Measurements from ENCODE around the gene TESMIN. TPM values are rescaled to one million over a fixed set of nuclear protein-coding genes. Genes with fewer than 3 reads are reported as not detected.

TESMIN gene
- total RNA-seq, 2 experiments from 2014 or later, result 3.4 to 4.9 TPM

DNA sequence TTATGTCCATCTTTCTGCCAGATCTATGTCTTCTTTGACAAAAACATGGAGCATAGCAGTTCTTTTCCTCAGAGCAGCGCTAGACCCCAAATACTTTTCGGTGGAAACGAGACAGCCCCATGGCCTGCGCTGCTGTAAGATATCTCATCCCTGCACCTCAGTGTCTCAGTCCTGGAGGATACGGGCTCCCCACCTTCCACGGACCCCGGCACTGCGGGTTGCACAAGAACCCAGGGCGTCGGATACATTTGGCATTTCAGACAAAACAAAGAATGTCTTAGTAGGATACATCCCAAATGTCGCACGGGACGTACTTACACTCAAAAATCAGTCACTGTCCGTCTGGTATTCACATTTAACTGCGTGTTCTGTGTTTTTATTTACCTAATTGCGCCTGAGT is 76.9 kb downstream of the TESMIN start:
- intact Hi-C loops (cut with micrococcal nuclease), result no loop called here
- Mint-ChIP-seq H3K36me3 (ENCODE audit: low read depth) (no peaks in the 10 kb centered on the region), H3K4me3 (no peak overlapping the region), H3K27me3 (peaks cover 2% of the 10 kb centered on the region), H3K9me3 (no peaks in the 10 kb centered on the region), H3K27ac (no peak overlapping the region), H3K4me1 (ENCODE audit: low read depth) (no peaks in the 10 kb centered on the region)
- ChIA-PET POLR2A (no interaction called here), CTCF (interaction anchor here (2.4 kb wide), 1 partner anchor 123 kb away, joined by 7 read pairs; no protein-coding TSS in a partner anchor)
- TF ChIP-seq, protein P1, sequence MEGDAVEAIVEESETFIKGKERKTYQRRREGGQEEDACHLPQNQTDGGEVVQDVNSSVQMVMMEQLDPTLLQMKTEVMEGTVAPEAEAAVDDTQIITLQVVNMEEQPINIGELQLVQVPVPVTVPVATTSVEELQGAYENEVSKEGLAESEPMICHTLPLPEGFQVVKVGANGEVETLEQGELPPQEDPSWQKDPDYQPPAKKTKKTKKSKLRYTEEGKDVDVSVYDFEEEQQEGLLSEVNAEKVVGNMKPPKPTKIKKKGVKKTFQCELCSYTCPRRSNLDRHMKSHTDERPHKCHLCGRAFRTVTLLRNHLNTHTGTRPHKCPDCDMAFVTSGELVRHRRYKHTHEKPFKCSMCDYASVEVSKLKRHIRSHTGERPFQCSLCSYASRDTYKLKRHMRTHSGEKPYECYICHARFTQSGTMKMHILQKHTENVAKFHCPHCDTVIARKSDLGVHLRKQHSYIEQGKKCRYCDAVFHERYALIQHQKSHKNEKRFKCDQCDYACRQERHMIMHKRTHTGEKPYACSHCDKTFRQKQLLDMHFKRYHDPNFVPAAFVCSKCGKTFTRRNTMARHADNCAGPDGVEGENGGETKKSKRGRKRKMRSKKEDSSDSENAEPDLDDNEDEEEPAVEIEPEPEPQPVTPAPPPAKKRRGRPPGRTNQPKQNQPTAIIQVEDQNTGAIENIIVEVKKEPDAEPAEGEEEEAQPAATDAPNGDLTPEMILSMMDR (IDR thresholded peaks at IDR 0.05), result no peak
- DNase-seq (no peak), ATAC-seq (no peak)

DNA sequence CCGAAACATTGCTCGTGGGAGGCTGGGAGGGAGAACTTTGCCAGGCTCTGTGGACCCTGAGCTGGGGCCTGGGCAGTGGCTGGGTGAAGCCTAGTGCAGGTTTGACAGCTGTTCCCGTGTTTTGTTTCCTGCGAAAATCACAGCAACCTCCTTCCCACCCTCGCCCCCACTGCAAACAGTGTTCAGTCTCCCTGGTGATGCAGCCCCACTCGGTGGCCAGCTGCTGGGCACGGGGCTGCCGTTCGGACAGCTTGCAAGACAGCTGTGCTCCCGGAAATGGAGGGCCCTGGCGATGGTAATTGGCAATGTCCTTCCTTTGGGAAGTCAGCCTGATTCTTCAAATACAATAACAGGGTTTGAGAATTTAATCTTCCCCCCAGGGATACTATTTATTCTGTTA is 77.3 kb downstream of the TESMIN start:
- intact Hi-C loops (cut with micrococcal nuclease), result no loop called here
- Mint-ChIP-seq H3K4me3 (no peak overlapping the region), H3K27ac (no peak overlapping the region), H3K27me3 (peaks cover 2% of the 10 kb centered on the region), H3K9me3 (no peaks in the 10 kb centered on the region), H3K36me3 (ENCODE audit: low read depth) (no peaks in the 10 kb centered on the region), H3K4me1 (ENCODE audit: low read depth) (no peaks in the 10 kb centered on the region)
- ChIA-PET CTCF (interaction anchor here (1.3 to 2.4 kb wide), 2 partner anchors 124 to 195 kb away, joined by 3 to 7 read pairs; no protein-coding TSS in a partner anchor), POLR2A (interaction anchor here (0.5 kb wide), 1 partner anchor 194 kb away, joined by 3 read pairs; no protein-coding TSS in a partner anchor)
- DNase-seq (no peak), ATAC-seq (no peak)
- TF ChIP-seq, protein P1 (IDR thresholded peaks at IDR 0.05), result no peak

GRCh38 chr11:68673306-68673945 is 77.9 kb downstream of the TESMIN start:
- H3K27me3 Mint-ChIP-seq, result peaks cover 2% of the 10 kb centered on the region
- ATAC-seq (no peak), DNase-seq (no peak)
- ChIA-PET CTCF (interaction anchor here (1.3 to 2.4 kb wide), 2 partner anchors 124 to 196 kb away, joined by 3 to 7 read pairs; no protein-coding TSS in a partner anchor), POLR2A (interaction anchor here (0.5 kb wide), 1 partner anchor 193 kb away, joined by 3 read pairs; no protein-coding TSS in a partner anchor)
- intact Hi-C loops (cut with micrococcal nuclease), result no loop called here
- H3K4me1 Mint-ChIP-seq (ENCODE audit: low read depth), result no peaks in the 10 kb centered on the region
- TF ChIP-seq, protein P1 (IDR thresholded peaks at IDR 0.05), result no peak
- no peak overlapping the region for H3K4me3 Mint-ChIP-seq
- H3K36me3 Mint-ChIP-seq (ENCODE audit: low read depth), result no peaks in the 10 kb centered on the region
- H3K27ac Mint-ChIP-seq, result no peak overlapping the region
- no peaks in the 10 kb centered on the region for H3K9me3 Mint-ChIP-seq

DNA sequence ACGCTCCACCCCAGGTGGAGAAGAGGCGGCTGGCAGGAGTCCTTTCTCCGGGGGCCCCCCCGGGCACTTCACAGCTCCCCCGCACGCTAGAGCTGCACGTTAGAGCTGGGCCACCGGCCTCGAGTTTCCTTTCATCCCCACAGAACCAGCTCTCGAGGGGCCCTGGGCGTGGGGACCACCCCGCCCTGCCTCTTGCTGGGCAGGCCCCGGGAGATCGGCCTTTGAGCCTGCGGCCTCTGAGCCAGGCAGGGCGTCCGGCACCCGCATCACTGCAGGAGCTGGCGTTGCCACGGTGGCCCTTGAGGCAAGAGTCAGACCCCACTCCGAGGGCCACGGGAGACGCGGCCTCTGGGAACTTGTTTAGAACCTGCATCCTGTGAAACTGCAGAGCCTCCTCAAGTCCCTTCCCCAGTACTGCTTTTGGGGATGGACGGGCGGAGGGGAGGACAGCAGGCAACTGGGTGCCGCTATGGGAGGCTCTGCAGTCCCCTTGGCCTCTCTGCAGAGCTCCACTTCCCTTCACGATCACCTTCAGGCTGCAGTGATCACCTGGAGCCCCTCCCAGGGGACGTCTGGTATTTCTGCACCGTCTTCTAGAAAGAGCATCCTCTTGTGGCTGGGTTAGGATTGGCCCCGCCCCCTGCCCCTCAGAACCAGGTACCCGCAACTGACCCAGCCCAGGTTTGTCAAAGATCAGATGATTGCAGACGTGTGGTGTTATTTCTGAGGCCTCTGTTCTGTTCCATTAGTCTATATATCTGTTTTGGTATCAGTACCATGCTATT is 80.9 kb downstream of the TESMIN start:
- no peaks in the 10 kb centered on the region for H3K4me1 Mint-ChIP-seq (ENCODE audit: low read depth)
- ChIA-PET CTCF (no interaction called here), POLR2A (no interaction called here)
- no peaks in the 10 kb centered on the region for H3K36me3 Mint-ChIP-seq (ENCODE audit: low read depth)
- no peaks in the 10 kb centered on the region for H3K9me3 Mint-ChIP-seq
- peaks cover 4% of the 10 kb centered on the region for H3K27me3 Mint-ChIP-seq
- no peak overlapping the region for H3K4me3 Mint-ChIP-seq
- DNase-seq (no peak), ATAC-seq (no peak)
- no peak overlapping the region for H3K27ac Mint-ChIP-seq
- intact Hi-C loops (cut with micrococcal nuclease), result no loop called here
- TF ChIP-seq, protein P1 (IDR thresholded peaks at IDR 0.05), result no peak
